Naive thymus-derived CD4-positive, alpha-beta T cell (primary cell): ENCODE results near the gene ATOX1. TPM values are rescaled to one million over a fixed set of nuclear protein-coding genes. Genes with fewer than 3 reads are reported as not detected.

Experiments
- ATAC-seq: fragments of 150-1000 bp; cut with Tn5 transposase; 2 replicates; pipeline ENCODE4 v1.10.0; 2021; ENCODE audit warnings: mild to moderate bottlenecking, moderate library complexity
- CTCF ChIA-PET: fragments of 350-600 bp; sonication (Branson Sonifier 250); formaldehyde crosslinking; loops from one replicate; lab custom pipeline; 2021; ENCODE audit warnings: antibody characterized with exemption; lab: Charles Lee
- POLR2A ChIA-PET: fragments of 350-600 bp; sonication (Branson Sonifier 250); formaldehyde crosslinking; loops from one replicate; lab custom pipeline; 2021; ENCODE audit warnings: antibody characterized with exemption, inconsistent platforms; lab: Charles Lee
- DNase-seq, 9 donors: peaks; one replicate each; pipeline versions ENCODE4 v3.0.0 to v3.0.0-alpha.2; 2020 to 2022; ENCODE audit warnings: mixed read lengths in 1 of 9
- H3K27ac ChIP-seq: one replicate; pipeline ENCODE4 v1.7.0; 2013; ENCODE audit warnings: mild to moderate bottlenecking, low read depth, low read length, moderate library complexity
- H3K27me3 ChIP-seq, 2 donors: one replicate each; pipeline ENCODE4 v1.7.0; 2013; ENCODE audit warnings: low read length in 2 of 2, mild to moderate bottlenecking in 2 of 2, moderate library complexity in 2 of 2; ENCODE audit not compliant: control insufficient read depth in 2 of 2, insufficient read depth in 2 of 2
- H3K36me3 ChIP-seq, 3 experiments: 1 replicate in 2 of 3; 2 replicates in 1 of 3; pipeline ENCODE4 v1.7.0; 2013; ENCODE audit warnings: low read length in 3 of 3, mild to moderate bottlenecking in 3 of 3, moderate library complexity in 1 of 3; ENCODE audit not compliant: insufficient read depth in 3 of 3, control insufficient read depth in 2 of 3
- H3K4me1 ChIP-seq, 2 donors: one replicate each; pipeline ENCODE4 v1.7.0; 2013; ENCODE audit warnings: low read length in 2 of 2, mild to moderate bottlenecking in 2 of 2, moderate library complexity in 1 of 2; ENCODE audit not compliant: control insufficient read depth in 2 of 2, insufficient read depth in 2 of 2
- H3K4me3 ChIP-seq: 2 replicates; pipeline ENCODE4 v1.7.0; 2013; ENCODE audit warnings: mild to moderate bottlenecking, low read length
- H3K9me3 ChIP-seq, 3 experiments: 1 replicate in 2 of 3; 2 replicates in 1 of 3; pipeline ENCODE4 v1.7.0; 2013; ENCODE audit warnings: low read length in 3 of 3; ENCODE audit not compliant: control insufficient read depth in 2 of 3
- H3K27ac Mint-ChIP-seq, 9 donors: one replicate each; pipeline ENCODE4 v1.8.0; 2020 to 2022; ENCODE audit warnings: mixed read lengths in 9 of 9, mild to moderate bottlenecking in 8 of 9, moderate library complexity in 5 of 9, inconsistent platforms in 2 of 9
- H3K27me3 Mint-ChIP-seq, 5 donors: one replicate each; pipeline ENCODE4 v1.8.0; 2021 to 2022; ENCODE audit warnings: mixed read lengths in 5 of 5, mild to moderate bottlenecking in 1 of 5
- H3K36me3 Mint-ChIP-seq, 5 donors: one replicate each; pipeline ENCODE4 v1.8.0; 2020 to 2022; ENCODE audit warnings: mixed read lengths in 5 of 5, mild to moderate bottlenecking in 3 of 5, inconsistent platforms in 1 of 5
- H3K4me1 Mint-ChIP-seq, 7 donors: one replicate each; pipeline ENCODE4 v1.8.0; 2020 to 2022; ENCODE audit warnings: mixed read lengths in 7 of 7, mild to moderate bottlenecking in 3 of 7, inconsistent platforms in 1 of 7
- H3K4me3 Mint-ChIP-seq, 10 donors: one replicate each; pipeline ENCODE4 v1.8.0; 2020 to 2022; ENCODE audit warnings: mild to moderate bottlenecking in 10 of 10, mixed read lengths in 10 of 10, moderate library complexity in 6 of 10, inconsistent platforms in 2 of 10
- H3K9me3 Mint-ChIP-seq, 11 donors: one replicate each; pipeline ENCODE4 v1.8.0; 2020 to 2022; ENCODE audit warnings: mixed read lengths in 11 of 11, mild to moderate bottlenecking in 4 of 11, inconsistent platforms in 1 of 11, moderate library complexity in 1 of 11
- intact Hi-C, 2 donors: fragments of 100-400 bp; cut with micrococcal nuclease; formaldehyde crosslinking; loops; one replicate each; pipeline ENCODE4 v1.15.1; 2023
- polyA plus RNA-seq, 2 donors: library from polyadenylated mRNA; unstranded; fragments of 300-500 nt; fragmentation: Illumina TruSeq; gene quantifications; one replicate each; pipeline ENCODE4 v1.2.3, GENCODE V29; 2021
- total RNA-seq, 6 experiments: library from RNA in 5 of 6; stranded (reverse) in 5 of 6; gene quantifications; 1 replicate in 5 of 6; 2 replicates in 1 of 6; pipeline ENCODE4 v1.2.3 and lab custom pipeline; 2021 to 2026

The ATOX1 gene
- total and polyA plus RNA-seq, 7 experiments from 2014 or later = 14.8 to 71.1 (median 29.9) TPM

DNA sequence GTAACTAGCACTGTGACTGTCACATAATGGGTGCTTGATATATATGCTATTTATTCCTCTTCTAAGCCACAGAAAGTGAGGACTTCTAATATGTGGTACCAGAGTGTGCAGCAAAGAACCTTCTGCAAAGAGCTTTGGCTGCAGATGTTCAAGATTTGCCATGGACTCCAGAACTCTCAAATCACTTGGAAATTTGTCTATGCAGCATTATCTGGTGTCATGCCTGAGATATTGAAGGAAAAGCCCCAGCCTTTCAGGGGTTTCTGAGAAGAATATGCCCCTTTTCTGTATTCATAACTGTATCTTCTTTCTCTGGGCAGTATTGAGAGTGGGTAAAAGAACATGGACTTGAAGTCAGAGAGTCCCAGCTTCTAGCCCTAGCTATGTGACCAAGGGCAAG lies 8.5 kb upstream of the ATOX1 start:
- ChIA-PET POLR2A (interaction anchor here (0.9 to 1.1 kb wide), 2 partner anchors 8 to 10 kb away, joined by 3 read pairs; no protein-coding TSS in a partner anchor), CTCF (interaction anchor here (0.7 kb wide), 2 partner anchors 548 to 1355 kb away, joined by 3 read pairs; no protein-coding TSS in a partner anchor)
- no peak overlapping the region for H3K27ac ChIP-seq
- H3K36me3 ChIP-seq = no peaks in the 10 kb centered on the region
- ATAC-seq (no peak), DNase-seq (no peak)
- H3K4me1 ChIP-seq = peaks cover 10 to 12% of the 10 kb centered on the region in 2 donors
- peaks cover 0 to 14% (median 9%) of the 10 kb centered on the region in 7 donors for H3K4me1 Mint-ChIP-seq
- H3K4me3 Mint-ChIP-seq = no peak overlapping the region
- no peaks in the 10 kb centered on the region for H3K9me3 ChIP-seq
- no peak overlapping the region for H3K4me3 ChIP-seq
- H3K27me3 ChIP-seq = no peaks in the 10 kb centered on the region
- intact Hi-C loops = no loop called here
- peaks cover 0 to 3% (median 0%) of the 10 kb centered on the region in 5 donors for H3K27me3 Mint-ChIP-seq
- peak overlapping the region in 1 of 9 donors; percentile 55 for H3K27ac Mint-ChIP-seq
- no peaks in the 10 kb centered on the region for H3K36me3 Mint-ChIP-seq
- no peaks in the 10 kb centered on the region for H3K9me3 Mint-ChIP-seq

DNA sequence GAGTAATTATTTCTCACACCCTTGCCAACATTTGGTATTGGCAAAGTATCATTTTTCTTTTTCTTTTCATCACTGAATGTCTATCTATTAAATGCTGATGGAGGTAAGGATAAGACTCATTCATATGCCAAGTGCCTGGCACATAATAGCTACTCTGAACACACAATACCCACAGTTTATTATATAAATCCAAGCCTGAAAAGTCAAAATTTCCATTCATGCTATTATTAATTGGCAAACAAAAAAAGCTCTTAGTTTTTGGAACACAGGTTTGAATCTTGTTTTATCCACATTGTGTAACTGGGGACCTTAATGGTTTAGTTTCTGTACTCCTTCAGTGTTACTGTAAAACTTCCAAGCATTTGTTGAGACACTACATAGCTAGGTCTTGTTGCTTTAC lies 6.4 kb upstream of the ATOX1 start:
- Mint-ChIP-seq H3K27me3 (peaks cover 0 to 3% (median 0%) of the 10 kb centered on the region in 5 donors), H3K4me1 (peaks cover 0 to 8% (median 4%) of the 10 kb centered on the region in 7 donors), H3K9me3 (no peaks in the 10 kb centered on the region), H3K36me3 (no peaks in the 10 kb centered on the region), H3K27ac (no peak overlapping the region), H3K4me3 (no peak overlapping the region)
- CTCF ChIA-PET = no interaction called here
- no peak overlapping the region for H3K27ac ChIP-seq
- intact Hi-C loops = no loop called here
- H3K4me1 ChIP-seq = peaks cover under 1 to 2% of the 10 kb centered on the region in 2 donors
- H3K9me3 ChIP-seq = no peaks in the 10 kb centered on the region
- DNase-seq = no peak
- POLR2A ChIA-PET = interaction anchor here (0.7 to 1.2 kb wide), 2 partner anchors 9 to 1367 kb away, joined by 4 to 5 read pairs; no protein-coding TSS in a partner anchor
- H3K36me3 ChIP-seq = no peaks in the 10 kb centered on the region
- no peaks in the 10 kb centered on the region for H3K27me3 ChIP-seq
- no peak overlapping the region for H3K4me3 ChIP-seq
- no peak for ATAC-seq

DNA sequence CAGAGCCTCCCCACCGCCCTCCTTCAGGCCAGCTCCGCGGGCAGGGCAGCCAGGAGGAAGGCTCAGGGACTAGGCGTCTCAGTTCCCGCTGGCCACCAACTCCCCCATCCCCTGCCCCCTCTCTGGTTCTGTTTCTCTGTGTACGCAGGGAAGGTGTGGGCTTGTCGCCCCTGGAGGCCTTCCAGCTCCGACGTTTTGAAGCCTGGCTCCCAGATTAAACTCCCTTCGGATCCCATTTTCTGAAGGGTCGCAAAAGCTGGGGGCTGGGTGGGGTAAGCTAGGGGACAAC lies 346 bp downstream of the ATOX1 start:
- Mint-ChIP-seq H3K4me1 (peaks cover 16 to 54% (median 43%) of the 10 kb centered on the region in 7 donors), H3K4me3 (peak overlapping the region; percentile 88 to 99 (median 94)), H3K9me3 (no peaks in the 10 kb centered on the region), H3K27me3 (peaks cover 0 to 3% (median 0%) of the 10 kb centered on the region in 5 donors), H3K27ac (peak overlapping the region; percentile 88 to 98 (median 94)), H3K36me3 (peaks cover 0 to 6% (median 4%) of the 10 kb centered on the region in 5 donors)
- Histone ChIP-seq H3K4me3 (peak overlapping the region; percentile 94), H3K36me3 (peaks cover 0 to 11% (median 0%) of the 10 kb centered on the region in 3 experiments), H3K9me3 (no peaks in the 10 kb centered on the region), H3K4me1 (peaks cover 14 to 20% of the 10 kb centered on the region in 2 donors), H3K27me3 (no peaks in the 10 kb centered on the region), H3K27ac (peak overlapping the region; percentile 94)
- intact Hi-C loops = loop anchor here (1.0 to 5.0 kb wide), 9 partner anchors 9 to 1401 kb away; partner anchors contain the start of genes G3BP1 (in 2 of the 2), ANXA6 (in 1 of the 2), GM2A (in 1 of the 2) and SLC36A1 (in 1 of the 2)
- ChIA-PET CTCF (interaction anchor here (0.5 to 1.3 kb wide), 2 partner anchors 13 to 592 kb away, joined by 3 to 4 read pairs; partner anchors contain the start of gene G3BP1), POLR2A (interaction anchor here (0.8 to 11.4 kb wide), 2 partner anchors 14 to 19 kb away, joined by 3 to 232 read pairs; partner anchors contain the start of gene G3BP1)
- DNase-seq = peak in 2 of 9 donors; percentile 12 to 36
- ATAC-seq = peak; percentile 28

DNA sequence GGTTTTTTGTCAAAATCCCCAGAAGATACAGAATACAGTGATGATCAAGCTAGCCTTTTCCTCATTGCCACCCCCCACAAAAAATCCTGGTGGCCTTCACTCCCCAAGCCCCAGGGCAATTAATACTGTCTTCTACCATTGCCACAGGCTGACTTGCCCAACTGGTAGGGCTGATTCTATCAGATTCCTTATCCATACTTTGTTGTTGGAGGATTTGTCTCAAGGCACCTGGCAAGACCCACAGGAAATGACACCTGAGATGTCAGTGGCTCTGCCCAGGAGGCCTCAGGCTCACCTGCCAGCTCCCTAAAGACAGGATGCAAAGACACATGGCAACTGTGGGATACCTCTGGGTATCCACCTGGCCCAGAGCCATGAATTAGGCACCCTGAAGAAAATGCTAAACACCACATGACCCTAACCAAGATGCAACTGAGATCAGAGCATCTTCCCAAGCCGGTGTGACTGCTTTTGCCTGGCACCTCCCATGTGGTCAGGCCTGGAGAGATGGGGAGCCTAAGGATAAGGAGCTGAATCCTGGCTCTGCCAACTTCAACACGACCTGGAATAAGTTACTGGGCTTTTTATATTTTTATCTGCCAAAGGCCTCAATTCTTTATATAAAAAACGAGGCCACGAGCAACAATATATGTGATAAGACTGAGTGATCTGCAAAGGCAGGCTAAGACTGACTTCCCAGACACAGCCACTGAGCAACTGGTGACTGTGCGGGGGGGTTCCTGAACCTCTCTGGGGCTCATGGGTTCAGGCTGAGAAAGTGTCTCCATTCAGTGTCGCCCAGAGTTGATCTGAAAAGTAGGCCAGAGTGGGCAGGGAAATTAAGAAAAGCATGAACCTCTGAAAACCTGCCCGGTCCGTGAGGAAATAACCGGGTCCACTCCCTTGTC lies 944 bp downstream of the ATOX1 start:
- POLR2A ChIA-PET = interaction anchor here (0.8 to 11.4 kb wide), 4 partner anchors 9 to 20 kb away, joined by 3 to 232 read pairs (median 3); partner anchors contain the start of gene G3BP1
- no peaks in the 10 kb centered on the region for H3K27me3 Mint-ChIP-seq
- H3K36me3 Mint-ChIP-seq = peaks cover 0 to 10% (median 4%) of the 10 kb centered on the region in 5 donors
- no peaks in the 10 kb centered on the region for H3K9me3 ChIP-seq
- H3K27ac Mint-ChIP-seq = peak overlapping the region; percentile 88 to 98 (median 94)
- H3K27ac ChIP-seq = peak overlapping the region; percentile 94
- peaks cover 16 to 59% (median 46%) of the 10 kb centered on the region in 7 donors for H3K4me1 Mint-ChIP-seq
- H3K4me3 Mint-ChIP-seq = peak overlapping the region; percentile 88 to 99 (median 94)
- peaks cover 14 to 20% of the 10 kb centered on the region in 2 donors for H3K4me1 ChIP-seq
- intact Hi-C loops = loop anchor here (1.0 to 5.0 kb wide), 9 partner anchors 8 to 1400 kb away; partner anchors contain the start of genes G3BP1 (in 2 of the 2), ANXA6 (in 1 of the 2), GM2A (in 1 of the 2) and SLC36A1 (in 1 of the 2)
- H3K27me3 ChIP-seq = no peaks in the 10 kb centered on the region
- ATAC-seq (no peak), DNase-seq (peak in 3 of 9 donors; percentile 10 to 29 (median 12))
- H3K4me3 ChIP-seq = peak overlapping the region; percentile 94
- CTCF ChIA-PET = interaction anchor here (0.5 to 1.3 kb wide), 3 partner anchors 14 to 592 kb away, joined by 3 to 4 read pairs (median 3); partner anchors contain the start of gene G3BP1
- H3K9me3 Mint-ChIP-seq = no peaks in the 10 kb centered on the region
- peaks cover 0 to 11% (median 0%) of the 10 kb centered on the region in 3 experiments for H3K36me3 ChIP-seq

DNA sequence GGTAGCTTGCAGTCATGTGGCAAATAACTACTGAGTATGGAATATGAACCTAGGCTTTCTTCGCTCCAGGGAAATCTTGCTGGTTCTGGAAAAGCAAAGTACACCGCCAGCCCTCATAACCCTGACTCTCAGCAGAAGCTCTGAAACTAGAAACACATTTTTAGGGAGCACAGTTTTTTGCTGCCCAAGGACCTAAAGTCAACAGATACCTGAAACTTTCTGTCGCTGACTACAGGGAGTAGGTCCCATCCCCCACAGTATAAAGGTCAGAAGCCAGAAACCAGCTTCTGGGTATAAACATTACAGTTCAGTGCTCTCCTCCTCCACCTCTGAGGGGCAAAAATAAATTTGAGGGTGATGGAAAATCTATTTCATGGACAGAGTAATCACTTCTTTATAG lies 3.0 kb downstream of the ATOX1 start:
- Histone ChIP-seq H3K4me1 (peaks cover 14 to 20% of the 10 kb centered on the region in 2 donors), H3K4me3 (no peak overlapping the region), H3K36me3 (peaks cover 0 to 11% (median 0%) of the 10 kb centered on the region in 3 experiments), H3K27ac (no peak overlapping the region), H3K27me3 (no peaks in the 10 kb centered on the region), H3K9me3 (no peaks in the 10 kb centered on the region)
- Mint-ChIP-seq H3K27me3 (no peaks in the 10 kb centered on the region), H3K36me3 (peaks cover 0 to 14% (median 9%) of the 10 kb centered on the region in 5 donors), H3K4me3 (peak overlapping the region in 3 of 10 donors; percentile 4 to 66 (median 19)), H3K4me1 (peaks cover 16 to 62% (median 53%) of the 10 kb centered on the region in 7 donors), H3K9me3 (no peaks in the 10 kb centered on the region), H3K27ac (peak overlapping the region in 1 of 9 donors; percentile 60)
- ATAC-seq (no peak), DNase-seq (no peak)
- ChIA-PET POLR2A (interaction anchor here (11.4 kb wide), 1 partner anchor 17 kb away, joined by 232 read pairs; the partner anchor contains the start of gene G3BP1), CTCF (interaction anchor here (0.6 to 0.9 kb wide), 5 partner anchors 10 to 402 kb away, joined by 3 to 4 read pairs (median 3); partner anchors contain the start of gene G3BP1)
- intact Hi-C loops = loop anchor here (5.0 kb wide), 4 partner anchors 308 to 1398 kb away; partner anchors contain the start of genes ANXA6 (in 1 of the 2), SLC36A1 (in 1 of the 2) and TCOF1 (in 1 of the 2)

DNA sequence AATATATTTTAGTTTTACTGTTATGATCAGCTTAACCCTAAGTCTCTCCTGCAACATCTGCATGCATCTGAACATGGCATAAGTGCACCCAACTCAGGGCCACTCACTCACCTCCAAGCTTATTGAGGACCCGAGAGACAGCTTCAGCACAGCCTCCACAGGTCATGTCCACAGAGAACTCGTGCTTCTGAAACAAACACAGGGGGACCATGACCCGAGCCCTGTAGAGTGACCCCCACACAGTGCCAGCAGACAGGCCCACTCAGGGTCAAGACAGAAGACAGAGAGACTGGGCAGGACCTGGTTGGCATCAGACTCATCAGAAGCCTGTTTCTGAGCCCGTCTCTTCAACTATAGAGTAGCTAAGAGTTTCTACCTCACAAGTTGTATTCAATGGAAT lies 6.8 kb downstream of the ATOX1 start:
- no peak for ATAC-seq
- intact Hi-C loops = no loop called here
- H3K27me3 Mint-ChIP-seq = no peaks in the 10 kb centered on the region
- ChIA-PET CTCF (interaction anchor here (0.7 kb wide), 1 partner anchor 11 kb away, joined by 3 read pairs; no protein-coding TSS in a partner anchor), POLR2A (interaction anchor here (11.4 kb wide), 1 partner anchor 21 kb away, joined by 232 read pairs; the partner anchor contains the start of gene G3BP1)
- H3K9me3 ChIP-seq = no peaks in the 10 kb centered on the region
- peaks cover 5 to 6% of the 10 kb centered on the region in 2 donors for H3K4me1 ChIP-seq
- H3K4me3 ChIP-seq = no peak overlapping the region
- no peak for DNase-seq
- no peak overlapping the region for H3K27ac ChIP-seq
- H3K4me3 Mint-ChIP-seq = no peak overlapping the region
- H3K36me3 Mint-ChIP-seq = peaks cover 0 to 14% (median 9%) of the 10 kb centered on the region in 5 donors
- no peaks in the 10 kb centered on the region for H3K27me3 ChIP-seq
- peak overlapping the region in 3 of 9 donors; percentile 26 to 59 (median 28) for H3K27ac Mint-ChIP-seq
- peaks cover 0 to 7% (median 0%) of the 10 kb centered on the region in 3 experiments for H3K36me3 ChIP-seq
- peaks cover 6 to 54% (median 44%) of the 10 kb centered on the region in 7 donors for H3K4me1 Mint-ChIP-seq
- H3K9me3 Mint-ChIP-seq = no peaks in the 10 kb centered on the region
